DMS 273 (cell line): ENCODE measurements around the gene ADAMTS2.
"Not testable (repeated sequence)": the region's sequence is repeated elsewhere in the genome, so short reads cannot be mapped to it uniquely, and the experiment has no call there.

Source experiments
- DNase-seq: peaks from one replicate; lab custom pipeline; 2025; ENCODE audit not compliant: unreplicated experiment; lab: John Stamatoyannopoulos, UW

Gene ADAMTS2

DNA sequence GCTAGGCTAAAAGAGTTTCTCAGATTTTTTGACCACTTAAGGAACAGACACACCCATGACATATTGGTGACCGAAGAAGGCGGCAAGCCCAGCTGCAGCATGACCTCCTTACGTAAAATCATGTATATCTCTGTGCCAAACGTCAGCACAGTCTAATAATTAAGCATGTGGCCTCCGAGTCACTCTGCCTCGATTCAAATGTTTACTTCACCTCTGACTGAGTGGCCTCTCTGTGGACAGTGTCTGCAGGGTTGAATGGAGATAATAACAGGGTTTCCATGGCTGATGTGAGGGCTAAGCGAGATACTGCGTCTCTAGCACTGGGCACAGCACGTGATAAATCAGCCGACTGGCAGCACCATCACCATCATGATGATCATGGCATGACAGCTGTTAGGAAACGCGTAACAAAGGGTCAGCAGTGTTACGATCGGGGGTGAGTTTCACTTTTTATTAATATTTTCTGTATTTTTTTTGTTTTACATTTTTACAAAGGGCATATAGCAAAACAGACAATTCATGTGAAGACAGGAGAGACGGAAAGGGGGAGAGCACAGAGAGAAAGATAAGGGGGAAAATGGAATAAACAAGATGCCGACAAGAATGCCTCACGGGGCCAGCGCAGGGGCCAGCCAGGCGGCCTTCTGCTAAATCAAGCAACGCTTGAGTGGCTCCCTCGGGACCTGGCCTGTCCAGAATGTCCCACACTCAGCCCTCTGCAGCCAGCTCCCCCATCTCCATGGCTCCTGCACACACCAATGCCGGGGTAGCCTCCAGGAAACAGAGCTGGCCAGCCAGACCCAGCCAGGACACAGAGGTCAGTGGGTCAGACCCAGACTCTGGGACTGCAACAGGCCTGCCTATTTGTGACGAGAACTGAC lies 60.3 kb downstream of the ADAMTS2 start:
- DNase-seq: no peak

DNA sequence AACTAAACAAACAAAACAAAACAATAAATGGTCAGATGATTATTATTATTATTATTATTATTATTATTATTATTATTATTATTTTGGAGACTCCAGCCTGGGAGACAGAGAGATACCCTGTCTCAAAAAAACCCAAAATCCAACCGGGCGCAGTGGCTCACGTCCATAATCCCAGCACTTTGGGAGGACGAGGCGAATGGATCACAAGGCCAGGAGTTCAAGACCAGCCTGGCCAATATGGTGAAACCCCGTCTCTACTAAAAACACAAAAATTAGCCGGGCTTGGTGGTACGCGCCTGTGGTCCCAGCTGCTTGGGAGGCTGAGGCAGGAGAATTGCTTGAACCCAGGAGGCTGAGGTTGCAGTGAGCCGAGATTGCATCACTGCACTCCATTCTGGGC lies 61.4 kb downstream of the ADAMTS2 start:
- DNase-seq: not testable (repeated sequence)

DNA sequence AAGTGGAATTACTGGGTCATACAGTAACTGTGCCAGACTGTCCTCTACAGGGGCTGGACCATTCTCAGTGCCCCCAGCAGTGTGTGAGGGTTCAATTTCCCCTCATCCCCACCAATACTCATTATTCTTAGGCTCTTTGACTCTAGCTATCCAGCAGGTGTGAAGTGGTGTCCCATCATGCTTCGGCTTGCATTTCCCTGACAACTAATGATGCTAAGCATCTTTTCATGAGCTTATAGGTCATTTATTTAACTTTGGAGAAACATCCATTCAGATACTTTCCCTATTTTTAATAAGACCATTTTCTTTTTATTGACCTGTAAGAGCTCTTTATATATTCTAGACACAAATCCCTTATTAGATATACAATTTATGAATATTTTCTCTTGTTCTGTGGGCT lies 63.6 kb downstream of the ADAMTS2 start:
- DNase-seq: peak; percentile 12

DNA sequence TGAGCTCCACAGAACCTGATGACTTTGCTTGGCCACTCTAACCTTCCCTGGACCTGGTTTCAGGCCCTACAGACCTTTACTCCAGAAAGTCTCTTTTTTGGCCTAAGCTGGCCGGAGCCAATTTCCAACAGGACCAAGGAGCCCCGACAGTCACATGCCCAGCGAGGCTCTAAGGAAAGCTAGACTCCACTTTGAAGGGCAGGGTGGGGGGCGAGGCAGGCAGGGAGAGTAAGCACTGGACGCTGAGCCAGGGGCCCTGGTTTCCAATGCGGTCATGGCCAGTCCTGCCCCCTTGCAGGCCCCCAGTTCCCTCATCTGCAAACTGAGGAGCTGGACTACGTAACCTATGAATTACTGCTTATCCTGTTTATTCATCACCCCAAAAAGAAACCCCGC lies 65.2 kb downstream of the ADAMTS2 start:
- no peak for DNase-seq

DNA sequence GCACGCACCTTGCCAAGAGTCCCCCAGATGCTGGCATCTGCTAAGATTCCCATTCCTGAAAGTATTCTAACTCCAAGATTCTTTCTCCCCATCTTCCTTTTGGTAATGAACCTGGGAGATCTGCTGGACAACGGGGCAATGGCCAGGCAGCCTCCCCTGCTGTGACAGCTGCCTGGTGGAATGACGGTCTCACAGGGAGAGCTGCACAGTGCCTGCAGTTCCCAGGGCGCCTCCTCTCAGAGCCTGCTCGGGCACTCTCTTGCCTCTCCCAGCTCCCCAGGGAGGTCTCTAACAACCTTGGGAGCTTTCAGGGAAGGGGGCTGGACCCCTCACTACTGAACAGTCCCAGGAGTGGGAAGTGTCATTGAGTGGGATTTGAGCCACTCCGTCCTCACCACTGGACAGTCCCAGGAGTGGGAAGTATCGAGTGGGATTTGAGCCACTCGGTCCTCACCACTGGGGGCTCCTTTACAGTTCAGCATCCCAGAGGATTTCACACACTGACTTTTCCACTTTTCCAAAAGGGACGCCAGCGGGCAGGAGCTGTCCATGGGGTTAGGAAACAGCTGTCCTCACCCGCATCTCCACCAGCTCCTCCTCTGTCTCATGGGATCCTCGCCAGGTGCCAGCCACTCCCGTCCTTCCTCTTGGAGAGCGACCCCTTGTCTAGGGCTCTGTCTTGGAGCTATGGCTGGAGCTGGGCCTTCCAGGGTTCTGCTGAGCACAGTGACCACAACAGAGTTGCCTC lies 65.7 kb downstream of the ADAMTS2 start:
- DNase-seq: peak; percentile 21

DNA sequence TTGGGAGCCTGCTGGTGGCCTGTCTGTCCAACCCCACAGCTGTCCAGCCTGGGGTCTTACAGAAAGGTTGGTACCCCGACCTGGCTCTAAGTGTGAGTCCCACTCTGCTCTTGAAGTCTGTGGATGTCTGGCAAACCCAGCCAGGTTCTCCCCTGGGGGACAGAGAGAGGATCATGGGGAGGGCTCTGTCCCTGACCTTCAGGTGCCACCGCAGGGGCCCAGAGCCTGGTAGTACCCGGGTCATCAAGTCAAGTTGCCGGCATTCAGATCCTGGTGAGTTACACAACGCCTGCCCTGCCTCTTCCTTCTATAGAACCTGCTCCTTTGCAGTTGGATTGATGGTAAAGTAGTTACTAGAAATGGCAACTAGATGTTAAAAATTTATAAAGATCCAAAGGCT lies 66.7 kb downstream of the ADAMTS2 start:
- DNase-seq: no peak

DNA sequence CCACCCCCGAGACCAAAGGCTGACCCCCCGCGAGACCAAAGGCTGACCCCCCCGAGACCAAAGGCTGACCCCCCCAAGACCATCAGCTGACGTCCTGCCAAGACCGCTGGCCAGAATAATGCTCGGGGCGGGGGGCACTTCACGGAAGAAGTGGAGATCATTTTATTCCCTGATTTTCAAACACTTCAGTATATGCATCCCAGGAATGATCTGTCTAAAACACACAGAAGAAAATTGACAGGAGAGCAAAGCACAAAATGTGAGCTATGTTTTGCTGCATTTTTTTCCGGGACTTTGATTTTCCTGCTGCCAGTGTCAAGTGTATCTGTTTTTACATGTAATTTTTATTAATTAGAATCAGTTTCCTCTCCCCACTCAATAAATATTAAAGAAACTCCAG lies 67.1 kb downstream of the ADAMTS2 start:
- DNase-seq: peak; percentile 24

DNA sequence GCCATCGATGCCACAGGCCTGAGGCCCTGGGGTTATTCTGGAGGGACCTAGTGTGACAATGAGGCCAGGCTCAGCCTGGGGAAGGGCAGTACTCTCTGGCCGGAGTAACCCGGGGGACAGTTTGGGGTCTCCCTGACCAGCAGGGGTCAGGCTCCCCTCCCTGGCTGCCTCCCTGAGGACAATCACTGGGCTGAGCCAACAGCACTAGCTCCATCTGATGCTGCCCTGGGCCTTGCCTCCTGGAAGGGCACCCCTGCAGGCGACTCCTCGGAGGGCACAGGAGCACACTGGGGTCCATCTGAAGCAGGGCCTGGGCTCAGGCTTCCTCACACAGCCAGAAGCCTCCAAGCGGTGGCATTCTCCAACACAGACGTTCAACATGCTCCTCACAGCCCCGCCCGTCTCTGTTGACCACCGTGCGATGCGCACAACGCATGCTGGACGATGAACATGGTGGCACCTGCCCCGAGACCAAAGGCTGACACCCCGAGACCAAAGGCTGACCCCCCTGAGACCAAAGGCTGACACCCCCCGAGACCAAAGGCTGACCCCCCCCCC lies 68.3 kb downstream of the ADAMTS2 start:
- no peak for DNase-seq

DNA sequence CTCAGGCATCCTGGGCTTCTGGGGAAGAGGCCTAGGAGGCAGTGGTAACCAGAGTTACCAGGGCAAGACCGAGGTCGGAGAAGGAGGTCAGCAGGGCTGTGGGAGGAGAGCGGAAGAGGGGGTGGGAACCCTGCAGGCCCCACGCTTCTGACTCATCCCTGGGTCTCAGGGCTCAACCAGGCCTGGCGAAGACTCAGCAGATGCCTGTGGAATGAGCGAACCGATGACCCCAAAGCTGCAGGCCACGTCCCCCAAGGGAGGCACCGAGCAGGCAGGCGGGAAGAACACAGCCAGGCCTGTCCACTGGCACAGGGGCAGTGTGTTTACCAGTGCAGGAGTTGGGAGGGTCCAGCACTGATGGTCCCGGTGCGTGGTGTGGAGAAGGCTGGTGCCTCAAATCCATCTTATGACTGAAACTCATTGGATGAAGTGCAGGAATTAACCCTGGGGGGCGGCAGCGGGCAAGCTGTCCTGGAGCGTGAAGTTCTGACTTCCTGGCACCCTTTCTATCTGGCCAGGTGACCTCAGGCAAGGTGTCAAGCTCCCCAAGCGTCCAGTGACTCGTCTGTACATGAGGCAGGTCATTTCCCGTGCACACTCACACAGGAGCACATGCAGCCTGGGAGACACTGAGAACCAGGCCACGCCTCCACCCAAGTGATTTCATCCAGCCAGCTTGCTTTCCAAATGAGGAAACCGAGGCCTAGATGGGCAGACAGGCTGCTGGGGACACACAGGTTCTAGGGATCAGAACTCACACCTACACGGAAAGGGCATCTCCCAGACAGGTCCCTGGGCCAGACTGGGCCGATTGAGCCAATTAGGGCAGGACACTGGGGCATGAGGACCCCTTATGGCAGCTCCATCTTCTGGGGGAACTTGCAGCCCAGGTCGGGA lies 69.1 kb downstream of the ADAMTS2 start:
- DNase-seq: no peak

DNA sequence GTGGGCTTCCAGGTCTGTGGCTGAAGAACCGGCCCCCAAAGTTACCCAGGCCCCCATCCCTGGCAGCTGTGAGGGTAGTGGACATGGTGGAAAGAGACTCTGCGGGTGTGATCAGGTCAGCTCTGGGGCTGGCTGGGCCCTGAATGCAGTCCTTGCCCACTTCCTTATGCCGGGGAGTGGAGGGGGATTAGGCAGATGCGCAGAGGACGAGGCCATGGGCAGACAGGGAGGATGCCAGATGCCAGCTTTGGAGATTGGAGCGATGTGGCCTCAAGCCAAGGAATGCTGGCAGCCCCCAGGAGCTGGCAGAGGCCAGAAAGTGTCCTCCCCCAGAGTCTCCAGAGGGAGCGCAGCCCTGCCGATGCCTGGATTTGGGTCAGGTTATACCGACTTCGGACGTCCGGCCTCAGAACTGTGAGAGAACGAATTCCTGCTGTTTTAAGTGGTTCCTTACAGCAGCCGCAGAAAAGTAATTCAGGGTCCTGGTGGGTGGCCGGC lies 69.8 kb downstream of the ADAMTS2 start:
- DNase-seq: peak; percentile 48

DNA sequence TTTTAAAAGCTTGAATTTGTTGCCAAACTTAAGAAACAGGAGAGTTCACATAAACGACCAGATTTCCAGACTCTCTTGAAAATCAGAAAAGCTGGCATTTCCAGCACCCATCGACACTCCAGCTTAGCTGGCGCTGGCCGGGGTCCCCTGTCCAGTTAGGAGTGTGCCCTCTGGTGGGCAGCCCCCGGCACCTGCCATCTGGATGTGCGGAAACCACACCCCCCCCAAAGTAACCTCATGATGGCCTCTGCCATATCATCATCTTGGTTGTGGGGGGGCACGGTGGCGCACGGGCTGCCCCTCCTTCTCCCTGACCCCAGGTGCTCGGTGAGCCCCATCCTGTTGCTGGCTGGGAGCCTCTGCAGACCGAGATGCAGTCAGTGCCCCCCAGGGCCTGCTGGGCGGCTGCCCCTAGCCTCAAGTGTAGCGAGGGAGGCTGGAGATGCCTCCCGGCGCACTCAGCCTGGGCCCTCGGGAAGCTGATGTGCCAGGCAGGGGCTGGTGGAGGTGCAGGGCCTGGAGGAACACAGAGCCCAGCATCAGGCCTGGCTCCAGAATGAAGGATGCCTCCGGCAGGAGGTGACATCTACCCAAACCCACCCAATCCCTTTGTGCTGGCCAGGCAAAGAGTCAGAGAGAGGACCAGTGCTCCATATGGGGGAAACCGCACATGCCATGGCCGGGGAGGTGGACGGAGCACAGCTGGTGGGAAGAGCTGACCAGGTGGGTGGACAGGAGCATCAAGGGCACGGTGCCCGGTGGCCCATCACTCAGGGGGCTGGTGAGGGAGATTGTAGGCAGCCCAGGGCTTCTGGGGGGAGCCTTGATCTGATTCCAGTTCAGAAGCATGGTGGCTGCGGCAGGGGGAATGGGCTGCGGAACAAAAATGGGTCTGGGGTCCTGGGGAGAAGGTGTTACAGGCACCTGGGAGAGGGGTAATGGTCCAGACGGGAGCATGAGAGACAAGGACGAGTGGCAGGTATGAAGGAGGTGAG lies 70.6 kb downstream of the ADAMTS2 start:
- DNase-seq: peak; percentile 13

DNA sequence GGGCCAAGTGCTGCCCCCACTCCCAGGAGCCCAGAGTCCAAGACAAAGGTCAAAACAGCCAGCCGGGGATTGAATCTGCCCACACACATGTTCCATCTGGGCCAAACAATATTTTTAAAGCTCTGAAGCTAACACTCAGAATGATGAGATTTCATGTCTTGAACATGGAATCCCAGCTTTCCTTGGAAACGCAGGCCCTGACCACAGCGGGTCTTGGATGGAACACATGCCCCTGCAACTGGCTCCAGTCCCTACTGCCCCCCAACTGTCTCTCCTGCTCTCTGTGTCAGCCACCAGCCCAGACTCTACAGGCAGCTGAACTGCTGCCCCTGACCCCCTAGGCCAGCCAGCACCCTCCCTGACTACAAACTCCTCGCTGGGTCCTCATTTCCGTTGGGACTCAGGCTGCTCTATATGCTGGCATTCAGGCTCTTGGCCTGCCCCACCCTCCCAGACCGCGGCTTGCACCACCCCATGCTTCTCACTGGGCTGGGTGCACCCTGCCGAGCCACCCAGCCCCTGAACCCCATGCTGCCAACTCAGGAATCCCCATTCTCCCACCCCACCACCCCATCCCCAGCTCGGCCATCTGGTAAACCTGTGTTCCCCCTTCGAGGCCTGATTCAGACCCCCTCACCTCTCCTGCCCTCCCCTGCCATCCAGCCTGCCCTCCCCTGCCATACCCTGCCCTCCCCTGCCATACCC lies 71.7 kb downstream of the ADAMTS2 start:
- DNase-seq: no peak

DNA sequence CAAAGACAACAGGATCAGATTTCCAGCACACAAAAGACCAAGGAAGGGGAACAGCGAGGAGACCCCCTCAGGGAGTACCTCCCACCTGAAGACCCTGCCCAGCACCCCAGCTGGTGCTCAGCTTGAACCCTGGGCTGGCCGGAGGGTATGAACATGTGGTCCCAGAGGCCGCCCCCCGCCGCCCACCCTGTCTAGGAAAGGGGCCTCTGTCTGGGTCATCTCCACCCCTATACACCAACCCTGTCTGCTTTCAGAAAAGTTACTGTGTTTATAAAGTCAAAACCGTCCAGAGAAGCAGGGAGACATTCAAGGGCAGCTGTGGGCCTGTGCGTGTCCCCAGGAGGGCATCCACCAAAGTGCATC lies 72.2 kb downstream of the ADAMTS2 start:
- DNase-seq: no peak

DNA sequence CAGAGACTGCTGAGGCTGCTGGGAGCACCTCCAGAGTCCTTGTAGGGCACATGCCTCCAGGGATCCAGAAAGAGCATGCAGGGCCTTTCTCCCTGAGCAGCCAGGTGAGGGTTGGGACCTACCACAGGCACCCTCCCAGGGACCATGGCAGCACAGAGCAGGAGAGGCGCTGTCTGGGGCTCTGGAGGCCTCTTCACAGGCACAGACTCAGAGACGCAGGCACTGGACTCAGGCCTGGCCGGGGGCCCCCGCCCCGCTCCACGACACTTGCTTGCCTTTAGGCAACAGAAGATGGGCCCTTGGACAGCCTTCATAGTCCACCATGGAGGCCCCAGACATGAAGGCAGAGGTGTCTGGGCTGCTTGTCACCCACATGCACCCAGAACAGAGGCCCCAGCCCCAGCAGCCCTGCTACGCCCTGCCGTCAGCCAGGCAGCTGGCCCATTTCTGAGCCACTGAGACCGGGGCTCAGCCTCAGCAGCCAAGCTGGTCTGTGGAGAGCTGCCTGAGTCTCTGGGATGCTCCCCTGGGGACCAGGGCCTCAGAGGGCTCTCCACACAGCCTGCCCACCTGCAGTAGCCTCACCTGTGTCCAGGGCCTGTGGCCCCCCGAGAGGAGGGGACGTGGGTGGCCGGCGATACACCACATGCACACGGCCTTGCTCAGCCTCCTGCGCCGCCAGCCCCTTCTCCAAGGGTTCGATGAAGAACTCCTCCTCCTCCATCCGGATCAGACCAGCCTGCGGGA lies 72.8 kb downstream of the ADAMTS2 start:
- no peak for DNase-seq

DNA sequence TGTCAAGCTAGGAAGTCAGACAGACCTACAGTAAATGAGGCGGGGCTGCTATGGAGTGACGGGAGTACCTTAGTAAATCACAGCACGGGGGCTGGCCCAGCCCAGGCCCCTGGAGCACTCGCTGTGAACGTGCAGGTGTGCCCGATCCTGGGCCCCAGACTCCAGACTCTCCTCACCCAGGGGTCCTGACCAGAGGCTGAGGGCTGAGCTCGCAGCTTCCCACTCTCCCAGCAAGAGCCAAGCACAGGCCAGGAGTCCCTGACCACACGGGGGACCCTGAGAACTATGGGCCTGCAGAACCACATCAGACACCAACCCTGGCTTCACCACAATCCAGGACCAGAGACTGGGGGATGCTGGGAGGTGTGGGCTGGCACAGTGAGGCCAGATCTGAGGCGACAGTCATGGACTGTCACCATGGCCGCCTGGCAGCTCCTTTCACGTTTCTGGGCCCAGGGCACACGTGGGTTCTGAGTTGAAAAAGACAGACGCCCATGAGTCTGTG lies 73.4 kb downstream of the ADAMTS2 start:
- DNase-seq: no peak

DNA sequence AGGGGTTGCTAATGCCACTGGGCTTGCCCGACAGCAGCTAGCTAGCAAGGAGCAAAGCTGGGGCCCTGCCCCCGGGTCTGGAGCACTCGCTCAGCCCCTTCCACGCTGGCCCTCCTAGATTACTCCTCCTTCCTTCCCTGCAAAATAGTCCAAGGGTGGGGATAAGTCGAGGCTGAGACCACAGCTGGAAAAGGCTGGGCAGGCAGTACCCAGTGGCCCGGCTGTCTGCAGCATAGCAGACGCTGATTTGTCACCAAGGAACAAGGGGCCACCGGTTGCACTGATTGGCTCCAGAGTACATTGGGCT lies 73.9 kb downstream of the ADAMTS2 start:
- DNase-seq: no peak

DNA sequence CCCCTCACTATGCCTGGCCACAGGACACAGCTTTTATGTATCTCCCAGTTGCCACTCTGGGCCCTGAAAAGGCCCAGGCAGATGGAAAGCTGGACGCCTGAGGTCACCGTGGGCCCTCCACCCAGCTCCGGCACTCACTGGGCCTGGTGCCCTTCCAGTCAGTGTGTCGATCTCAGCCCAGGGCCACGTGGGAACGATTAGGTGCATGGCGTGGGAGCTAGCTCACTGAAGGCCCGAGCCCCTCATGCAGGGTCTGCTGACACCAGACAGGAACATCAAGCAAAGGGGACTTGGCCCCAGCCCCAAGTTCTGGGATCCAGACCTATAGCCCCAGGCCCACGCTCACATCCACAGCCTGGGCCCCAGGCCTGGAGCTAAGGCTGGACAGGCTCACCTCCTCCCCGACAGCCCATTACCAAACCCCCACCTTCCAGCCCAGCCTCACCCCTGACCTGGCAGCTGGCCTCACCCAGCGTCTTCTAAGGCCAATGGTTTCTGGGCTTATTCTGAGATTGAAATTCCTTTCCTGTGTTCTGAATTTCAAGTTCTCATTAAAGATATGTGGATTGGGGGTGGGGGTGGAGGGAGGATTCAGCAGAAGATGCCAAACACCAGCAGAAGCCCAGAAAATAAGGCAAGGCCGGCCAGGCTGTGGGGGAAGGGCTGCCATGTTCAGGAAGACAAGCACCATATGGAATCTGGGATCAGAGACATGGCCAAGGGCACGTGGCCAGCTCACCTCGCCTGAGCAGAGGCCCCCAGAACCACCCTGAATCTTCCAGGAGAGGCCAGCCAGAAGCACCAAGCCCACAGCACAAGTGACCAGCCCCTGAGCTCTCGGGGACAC lies 74.5 kb downstream of the ADAMTS2 start:
- no peak for DNase-seq
